ENCODE measurements around the gene CHPT1.

Gene CHPT1

DNA sequence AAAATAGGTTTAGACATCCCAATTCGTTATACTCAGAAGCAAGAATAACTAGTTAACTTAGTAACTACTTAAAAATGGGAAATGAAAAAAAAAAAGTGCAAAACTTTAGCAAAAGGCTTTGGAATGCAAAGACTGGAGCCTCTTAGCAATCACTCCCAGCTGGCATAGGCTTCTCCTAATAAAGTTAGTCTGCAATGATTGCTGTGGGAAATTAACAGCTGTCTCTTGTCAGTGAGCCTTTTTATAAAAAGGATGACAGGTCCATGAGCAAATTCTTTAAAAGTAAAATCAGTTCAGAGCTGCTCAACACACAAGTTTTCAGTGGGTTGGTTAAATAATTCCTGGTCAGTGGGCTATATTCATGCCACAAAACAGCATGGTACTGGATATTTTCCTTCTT is 49.2 kb downstream of the CHPT1 start:
- TF ChIP-seq, protein P1, sequence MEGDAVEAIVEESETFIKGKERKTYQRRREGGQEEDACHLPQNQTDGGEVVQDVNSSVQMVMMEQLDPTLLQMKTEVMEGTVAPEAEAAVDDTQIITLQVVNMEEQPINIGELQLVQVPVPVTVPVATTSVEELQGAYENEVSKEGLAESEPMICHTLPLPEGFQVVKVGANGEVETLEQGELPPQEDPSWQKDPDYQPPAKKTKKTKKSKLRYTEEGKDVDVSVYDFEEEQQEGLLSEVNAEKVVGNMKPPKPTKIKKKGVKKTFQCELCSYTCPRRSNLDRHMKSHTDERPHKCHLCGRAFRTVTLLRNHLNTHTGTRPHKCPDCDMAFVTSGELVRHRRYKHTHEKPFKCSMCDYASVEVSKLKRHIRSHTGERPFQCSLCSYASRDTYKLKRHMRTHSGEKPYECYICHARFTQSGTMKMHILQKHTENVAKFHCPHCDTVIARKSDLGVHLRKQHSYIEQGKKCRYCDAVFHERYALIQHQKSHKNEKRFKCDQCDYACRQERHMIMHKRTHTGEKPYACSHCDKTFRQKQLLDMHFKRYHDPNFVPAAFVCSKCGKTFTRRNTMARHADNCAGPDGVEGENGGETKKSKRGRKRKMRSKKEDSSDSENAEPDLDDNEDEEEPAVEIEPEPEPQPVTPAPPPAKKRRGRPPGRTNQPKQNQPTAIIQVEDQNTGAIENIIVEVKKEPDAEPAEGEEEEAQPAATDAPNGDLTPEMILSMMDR (IDR thresholded peaks at IDR 0.05; ENCODE audit: borderline replicate concordance, extremely low read depth, low read length, poor library complexity, severe bottlenecking): no peak
- TF ChIP-seq EZH2 (IDR thresholded peaks at IDR 0.05; ENCODE audit: borderline replicate concordance, low read depth, low read length, severe bottlenecking): no peak
- H3K9ac ChIP-seq (ENCODE audit: low read depth, low read length): no peak overlapping the region
- DNase-seq (no peak), ATAC-seq (ENCODE audit: insufficient read depth, low read depth) (no peak)
- H3K4me1 ChIP-seq (ENCODE audit: insufficient read depth, low read length): peaks cover 2% of the 10 kb centered on the region; the same call in 1 of the 2 replicates
- no peak overlapping the region for H3K27ac ChIP-seq (ENCODE audit: low read length)
- no peaks in the 10 kb centered on the region for H3K27me3 ChIP-seq (ENCODE audit: insufficient read depth, low read length, poor library complexity)
- no peak overlapping the region for H3K4me2 ChIP-seq (ENCODE audit: insufficient read depth, low read length)
- peaks cover 75% of the 10 kb centered on the region for H3K36me3 ChIP-seq (ENCODE audit: insufficient read depth, low read length)
- no peak overlapping the region for H2AFZ ChIP-seq (ENCODE audit: low read depth, low read length)
- no peak overlapping the region for H3K4me3 ChIP-seq (ENCODE audit: low read depth in 1 of 2, low read length in 2 of 2)
- H3K79me2 ChIP-seq (ENCODE audit: insufficient read depth, low read length): no peaks in the 10 kb centered on the region
- no peaks in the 10 kb centered on the region for H4K20me1 ChIP-seq (ENCODE audit: insufficient read depth, low read length)
- H3K9me3 ChIP-seq (ENCODE audit: insufficient read depth, low read length, severe bottlenecking): no peaks in the 10 kb centered on the region

DNA sequence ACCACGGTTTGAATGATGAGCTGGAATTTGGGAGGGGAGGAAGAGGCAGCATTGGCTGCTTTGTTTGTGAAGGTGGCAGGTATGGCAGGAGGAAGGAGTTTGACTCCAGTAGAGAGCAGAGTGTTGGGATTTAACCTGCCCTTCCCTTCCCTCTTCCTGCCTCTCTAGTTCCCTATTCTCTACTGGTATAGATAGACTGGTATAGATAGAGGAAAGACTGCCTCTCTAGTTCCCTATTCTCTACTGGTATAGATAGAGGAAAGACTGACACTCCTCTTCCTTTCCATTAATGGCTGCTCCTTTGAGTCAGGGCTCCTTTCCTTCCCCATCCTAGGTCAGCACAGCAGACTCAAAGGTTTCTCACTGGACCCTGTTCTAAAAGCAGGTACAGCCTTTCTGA is 50.3 kb downstream of the CHPT1 start:
- no peak overlapping the region for H3K9ac ChIP-seq (ENCODE audit: low read depth, low read length)
- no peak overlapping the region for H3K4me3 ChIP-seq (ENCODE audit: low read depth in 1 of 2, low read length in 2 of 2)
- H3K4me1 ChIP-seq (ENCODE audit: insufficient read depth, low read length): peaks cover 2% of the 10 kb centered on the region; the same call in 1 of the 2 replicates
- no peaks in the 10 kb centered on the region for H4K20me1 ChIP-seq (ENCODE audit: insufficient read depth, low read length)
- DNase-seq (no peak), ATAC-seq (ENCODE audit: insufficient read depth, low read depth) (no peak)
- no peak overlapping the region for H2AFZ ChIP-seq (ENCODE audit: low read depth, low read length)
- H3K27ac ChIP-seq (ENCODE audit: low read length): no peak overlapping the region
- H3K9me3 ChIP-seq (ENCODE audit: insufficient read depth, low read length, severe bottlenecking): no peaks in the 10 kb centered on the region
- no peaks in the 10 kb centered on the region for H3K27me3 ChIP-seq (ENCODE audit: insufficient read depth, low read length, poor library complexity)
- no peaks in the 10 kb centered on the region for H3K79me2 ChIP-seq (ENCODE audit: insufficient read depth, low read length)
- no peak for TF ChIP-seq EZH2 (IDR thresholded peaks at IDR 0.05; ENCODE audit: borderline replicate concordance, low read depth, low read length, severe bottlenecking)
- TF ChIP-seq, protein P1 (IDR thresholded peaks at IDR 0.05; ENCODE audit: borderline replicate concordance, extremely low read depth, low read length, poor library complexity, severe bottlenecking): no peak
- peaks cover 85% of the 10 kb centered on the region for H3K36me3 ChIP-seq (ENCODE audit: insufficient read depth, low read length)
- no peak overlapping the region for H3K4me2 ChIP-seq (ENCODE audit: insufficient read depth, low read length)

DNA sequence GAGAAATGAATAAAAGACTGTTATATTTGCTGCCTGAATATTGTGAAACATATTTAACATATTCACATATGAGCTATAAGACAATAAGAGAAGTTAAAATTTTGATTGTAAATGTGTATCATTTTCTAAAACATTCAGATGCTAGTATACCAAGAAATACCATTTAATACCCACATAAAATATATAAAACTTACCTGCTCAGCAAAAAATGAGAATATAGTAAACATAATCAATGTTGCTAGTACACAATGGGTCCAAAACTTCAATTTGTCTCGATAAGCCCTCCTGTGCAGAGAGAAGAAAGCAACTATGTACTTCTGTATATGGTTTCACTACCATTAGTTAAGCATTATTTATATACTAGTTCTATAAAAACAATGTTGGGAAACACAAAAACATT is 51.5 kb downstream of the CHPT1 start:
- H3K27me3 ChIP-seq (ENCODE audit: insufficient read depth, low read length, poor library complexity): no peaks in the 10 kb centered on the region
- H3K4me3 ChIP-seq (ENCODE audit: low read depth in 1 of 2, low read length in 2 of 2): no peak overlapping the region
- no peak for ATAC-seq (ENCODE audit: insufficient read depth, low read depth)
- DNase-seq: no peak
- no peak for TF ChIP-seq EZH2 (IDR thresholded peaks at IDR 0.05; ENCODE audit: borderline replicate concordance, low read depth, low read length, severe bottlenecking)
- TF ChIP-seq, protein P1 (IDR thresholded peaks at IDR 0.05; ENCODE audit: borderline replicate concordance, extremely low read depth, low read length, poor library complexity, severe bottlenecking): no peak
- H2AFZ ChIP-seq (ENCODE audit: low read depth, low read length): no peak overlapping the region
- H3K9me3 ChIP-seq (ENCODE audit: insufficient read depth, low read length, severe bottlenecking): no peaks in the 10 kb centered on the region
- no peak overlapping the region for H3K9ac ChIP-seq (ENCODE audit: low read depth, low read length)
- peaks cover 87% of the 10 kb centered on the region for H3K36me3 ChIP-seq (ENCODE audit: insufficient read depth, low read length)
- H3K4me1 ChIP-seq (ENCODE audit: insufficient read depth, low read length): no peaks in the 10 kb centered on the region; the same call in 1 of the 2 replicates
- H4K20me1 ChIP-seq (ENCODE audit: insufficient read depth, low read length): no peaks in the 10 kb centered on the region
- H3K4me2 ChIP-seq (ENCODE audit: insufficient read depth, low read length): no peak overlapping the region
- no peak overlapping the region for H3K27ac ChIP-seq (ENCODE audit: low read length)
- H3K79me2 ChIP-seq (ENCODE audit: insufficient read depth, low read length): no peaks in the 10 kb centered on the region

DNA sequence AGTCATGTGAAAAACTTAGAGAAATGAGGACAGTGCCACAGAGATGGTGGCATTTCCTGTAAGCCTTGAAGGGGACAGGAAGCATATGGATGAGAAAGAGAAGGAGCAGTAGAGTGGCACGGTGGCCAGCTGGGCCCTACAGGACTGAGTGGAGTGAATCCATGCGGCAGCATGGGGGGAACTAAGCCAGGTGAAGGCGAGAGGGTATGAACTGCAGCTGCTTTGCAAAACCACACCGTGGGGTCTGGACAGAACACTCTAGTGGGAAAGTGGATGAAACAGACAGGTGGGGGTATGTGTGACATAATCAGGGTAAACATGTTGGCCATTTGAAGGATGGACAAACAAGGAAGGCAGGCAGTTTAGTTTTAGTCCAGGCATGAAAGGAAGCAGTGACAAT is 52.2 kb downstream of the CHPT1 start:
- no peak overlapping the region for H3K27ac ChIP-seq (ENCODE audit: low read length)
- H4K20me1 ChIP-seq (ENCODE audit: insufficient read depth, low read length): no peaks in the 10 kb centered on the region
- DNase-seq: no peak
- H3K36me3 ChIP-seq (ENCODE audit: insufficient read depth, low read length): peaks cover 86% of the 10 kb centered on the region
- no peaks in the 10 kb centered on the region for H3K4me1 ChIP-seq (ENCODE audit: insufficient read depth, low read length)
- H3K9ac ChIP-seq (ENCODE audit: low read depth, low read length): no peak overlapping the region
- ATAC-seq (ENCODE audit: insufficient read depth, low read depth): peak; percentile 42; the same call in 2 of the 3 replicates
- H2AFZ ChIP-seq (ENCODE audit: low read depth, low read length): no peak overlapping the region
- no peak overlapping the region for H3K4me3 ChIP-seq (ENCODE audit: low read depth in 1 of 2, low read length in 2 of 2)
- H3K27me3 ChIP-seq (ENCODE audit: insufficient read depth, low read length, poor library complexity): no peaks in the 10 kb centered on the region
- TF ChIP-seq EZH2 (IDR thresholded peaks at IDR 0.05; ENCODE audit: borderline replicate concordance, low read depth, low read length, severe bottlenecking): no peak
- H3K9me3 ChIP-seq (ENCODE audit: insufficient read depth, low read length, severe bottlenecking): no peaks in the 10 kb centered on the region
- no peaks in the 10 kb centered on the region for H3K79me2 ChIP-seq (ENCODE audit: insufficient read depth, low read length)
- no peak overlapping the region for H3K4me2 ChIP-seq (ENCODE audit: insufficient read depth, low read length)

Measured in DND-41 (cell line).